ENCODE data around the gene TIMP3. TPM values are rescaled to one million over a fixed set of nuclear protein-coding genes. Genes with fewer than 3 reads are reported as not detected.

The TIMP3 gene
- total RNA-seq, 1 experiment from 2014 or later: 3.3 TPM

DNA sequence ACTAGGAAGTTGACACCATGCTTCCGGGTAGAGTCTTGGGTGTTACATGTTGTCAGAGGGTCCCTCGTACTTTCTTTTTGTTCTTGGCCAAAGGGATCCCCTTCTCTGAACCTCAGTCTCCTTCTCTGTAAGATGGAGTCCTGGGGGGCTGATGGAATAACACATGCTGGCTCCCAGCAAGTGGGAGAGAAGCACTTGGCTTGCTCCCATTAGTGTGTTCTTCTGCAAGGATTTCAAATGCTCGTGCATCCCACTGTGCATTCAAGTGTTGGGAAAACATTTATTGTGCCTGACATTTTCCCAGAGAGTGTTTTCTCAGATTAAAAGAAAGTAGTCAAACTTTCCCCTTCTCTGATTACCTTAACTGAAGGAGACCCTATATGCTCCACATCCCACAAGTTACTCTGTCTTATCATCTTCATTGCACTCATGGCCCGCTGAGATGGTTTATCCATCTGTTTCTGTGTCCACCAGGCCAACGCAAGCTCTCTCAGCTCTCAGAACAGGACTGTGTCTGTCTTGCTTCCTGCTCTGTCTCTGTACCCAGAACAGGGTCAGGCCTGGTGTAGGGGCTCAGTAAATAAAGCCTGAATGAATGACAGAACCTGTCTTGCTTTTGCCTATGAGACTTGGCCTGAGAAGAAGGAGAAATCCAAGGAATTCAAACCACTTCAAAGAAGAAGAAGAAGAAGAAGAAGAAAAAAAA lies 16.0 kb upstream of the TIMP3 start:
- Mint-ChIP-seq H3K4me1 (peaks cover 10% of the 10 kb centered on the region), H3K4me3 (no peak overlapping the region), H3K36me3 (no peaks in the 10 kb centered on the region), H3K9me3 (peaks cover 4% of the 10 kb centered on the region; the same call in 1 of the 2 replicates), H3K27ac (peak overlapping the region; percentile 16; the same call in 1 of the 2 replicates), H3K27me3 (ENCODE audit: low read depth) (no peaks in the 10 kb centered on the region)
- POLR2A ChIA-PET: no interaction called here
- TF ChIP-seq CREB1 (CRISPR knock-in tag; IDR thresholded peaks at IDR 0.05) (no peak), ZNF219 (CRISPR knock-in tag; IDR thresholded peaks at IDR 0.05; ENCODE audit: borderline replicate concordance) (no peak), NR1H2 (CRISPR knock-in tag; IDR thresholded peaks at IDR 0.05) (no peak), ESRRA (CRISPR knock-in tag; IDR thresholded peaks at IDR 0.05; ENCODE audit: borderline replicate concordance) (no peak), CREM (CRISPR knock-in tag; IDR thresholded peaks at IDR 0.05) (no peak), RORB (CRISPR knock-in tag; IDR thresholded peaks at IDR 0.05) (no peak), FOXK1 (CRISPR knock-in tag; IDR thresholded peaks at IDR 0.05) (no peak), JAZF1 (CRISPR knock-in tag; IDR thresholded peaks at IDR 0.05) (no peak), TEAD4 (CRISPR knock-in tag; IDR thresholded peaks at IDR 0.05) (no peak), SP1 (CRISPR knock-in tag; conservative IDR thresholded peaks at IDR 0.05) (no peak), GRHL2 (CRISPR knock-in tag; IDR thresholded peaks at IDR 0.05; ENCODE audit: insufficient replicate concordance, severe bottlenecking) (no peak), PRRX2 (CRISPR knock-in tag; IDR thresholded peaks at IDR 0.05) (no peak)
- TF ChIP-seq, protein P1, sequence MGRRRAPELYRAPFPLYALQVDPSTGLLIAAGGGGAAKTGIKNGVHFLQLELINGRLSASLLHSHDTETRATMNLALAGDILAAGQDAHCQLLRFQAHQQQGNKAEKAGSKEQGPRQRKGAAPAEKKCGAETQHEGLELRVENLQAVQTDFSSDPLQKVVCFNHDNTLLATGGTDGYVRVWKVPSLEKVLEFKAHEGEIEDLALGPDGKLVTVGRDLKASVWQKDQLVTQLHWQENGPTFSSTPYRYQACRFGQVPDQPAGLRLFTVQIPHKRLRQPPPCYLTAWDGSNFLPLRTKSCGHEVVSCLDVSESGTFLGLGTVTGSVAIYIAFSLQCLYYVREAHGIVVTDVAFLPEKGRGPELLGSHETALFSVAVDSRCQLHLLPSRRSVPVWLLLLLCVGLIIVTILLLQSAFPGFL (CRISPR knock-in tag; IDR thresholded peaks at IDR 0.05; ENCODE audit: borderline replicate concordance): no peak
- TF ChIP-seq, protein P2, sequence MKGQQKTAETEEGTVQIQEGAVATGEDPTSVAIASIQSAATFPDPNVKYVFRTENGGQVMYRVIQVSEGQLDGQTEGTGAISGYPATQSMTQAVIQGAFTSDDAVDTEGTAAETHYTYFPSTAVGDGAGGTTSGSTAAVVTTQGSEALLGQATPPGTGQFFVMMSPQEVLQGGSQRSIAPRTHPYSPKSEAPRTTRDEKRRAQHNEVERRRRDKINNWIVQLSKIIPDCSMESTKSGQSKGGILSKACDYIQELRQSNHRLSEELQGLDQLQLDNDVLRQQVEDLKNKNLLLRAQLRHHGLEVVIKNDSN (CRISPR knock-in tag; IDR thresholded peaks at IDR 0.05): no peak
- TF ChIP-seq, protein P3, sequence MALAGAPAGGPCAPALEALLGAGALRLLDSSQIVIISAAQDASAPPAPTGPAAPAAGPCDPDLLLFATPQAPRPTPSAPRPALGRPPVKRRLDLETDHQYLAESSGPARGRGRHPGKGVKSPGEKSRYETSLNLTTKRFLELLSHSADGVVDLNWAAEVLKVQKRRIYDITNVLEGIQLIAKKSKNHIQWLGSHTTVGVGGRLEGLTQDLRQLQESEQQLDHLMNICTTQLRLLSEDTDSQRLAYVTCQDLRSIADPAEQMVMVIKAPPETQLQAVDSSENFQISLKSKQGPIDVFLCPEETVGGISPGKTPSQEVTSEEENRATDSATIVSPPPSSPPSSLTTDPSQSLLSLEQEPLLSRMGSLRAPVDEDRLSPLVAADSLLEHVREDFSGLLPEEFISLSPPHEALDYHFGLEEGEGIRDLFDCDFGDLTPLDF (CRISPR knock-in tag; IDR thresholded peaks at IDR 0.05): no peak
- TF ChIP-seq, protein P4, sequence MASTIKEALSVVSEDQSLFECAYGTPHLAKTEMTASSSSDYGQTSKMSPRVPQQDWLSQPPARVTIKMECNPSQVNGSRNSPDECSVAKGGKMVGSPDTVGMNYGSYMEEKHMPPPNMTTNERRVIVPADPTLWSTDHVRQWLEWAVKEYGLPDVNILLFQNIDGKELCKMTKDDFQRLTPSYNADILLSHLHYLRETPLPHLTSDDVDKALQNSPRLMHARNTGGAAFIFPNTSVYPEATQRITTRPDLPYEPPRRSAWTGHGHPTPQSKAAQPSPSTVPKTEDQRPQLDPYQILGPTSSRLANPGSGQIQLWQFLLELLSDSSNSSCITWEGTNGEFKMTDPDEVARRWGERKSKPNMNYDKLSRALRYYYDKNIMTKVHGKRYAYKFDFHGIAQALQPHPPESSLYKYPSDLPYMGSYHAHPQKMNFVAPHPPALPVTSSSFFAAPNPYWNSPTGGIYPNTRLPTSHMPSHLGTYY (CRISPR knock-in tag; IDR thresholded peaks at IDR 0.05): no peak
- TF ChIP-seq, protein P5, sequence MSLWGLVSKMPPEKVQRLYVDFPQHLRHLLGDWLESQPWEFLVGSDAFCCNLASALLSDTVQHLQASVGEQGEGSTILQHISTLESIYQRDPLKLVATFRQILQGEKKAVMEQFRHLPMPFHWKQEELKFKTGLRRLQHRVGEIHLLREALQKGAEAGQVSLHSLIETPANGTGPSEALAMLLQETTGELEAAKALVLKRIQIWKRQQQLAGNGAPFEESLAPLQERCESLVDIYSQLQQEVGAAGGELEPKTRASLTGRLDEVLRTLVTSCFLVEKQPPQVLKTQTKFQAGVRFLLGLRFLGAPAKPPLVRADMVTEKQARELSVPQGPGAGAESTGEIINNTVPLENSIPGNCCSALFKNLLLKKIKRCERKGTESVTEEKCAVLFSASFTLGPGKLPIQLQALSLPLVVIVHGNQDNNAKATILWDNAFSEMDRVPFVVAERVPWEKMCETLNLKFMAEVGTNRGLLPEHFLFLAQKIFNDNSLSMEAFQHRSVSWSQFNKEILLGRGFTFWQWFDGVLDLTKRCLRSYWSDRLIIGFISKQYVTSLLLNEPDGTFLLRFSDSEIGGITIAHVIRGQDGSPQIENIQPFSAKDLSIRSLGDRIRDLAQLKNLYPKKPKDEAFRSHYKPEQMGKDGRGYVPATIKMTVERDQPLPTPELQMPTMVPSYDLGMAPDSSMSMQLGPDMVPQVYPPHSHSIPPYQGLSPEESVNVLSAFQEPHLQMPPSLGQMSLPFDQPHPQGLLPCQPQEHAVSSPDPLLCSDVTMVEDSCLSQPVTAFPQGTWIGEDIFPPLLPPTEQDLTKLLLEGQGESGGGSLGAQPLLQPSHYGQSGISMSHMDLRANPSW (CRISPR knock-in tag; conservative IDR thresholded peaks at IDR 0.05; ENCODE audit: low read depth): no peak
- TF ChIP-seq, protein P6, sequence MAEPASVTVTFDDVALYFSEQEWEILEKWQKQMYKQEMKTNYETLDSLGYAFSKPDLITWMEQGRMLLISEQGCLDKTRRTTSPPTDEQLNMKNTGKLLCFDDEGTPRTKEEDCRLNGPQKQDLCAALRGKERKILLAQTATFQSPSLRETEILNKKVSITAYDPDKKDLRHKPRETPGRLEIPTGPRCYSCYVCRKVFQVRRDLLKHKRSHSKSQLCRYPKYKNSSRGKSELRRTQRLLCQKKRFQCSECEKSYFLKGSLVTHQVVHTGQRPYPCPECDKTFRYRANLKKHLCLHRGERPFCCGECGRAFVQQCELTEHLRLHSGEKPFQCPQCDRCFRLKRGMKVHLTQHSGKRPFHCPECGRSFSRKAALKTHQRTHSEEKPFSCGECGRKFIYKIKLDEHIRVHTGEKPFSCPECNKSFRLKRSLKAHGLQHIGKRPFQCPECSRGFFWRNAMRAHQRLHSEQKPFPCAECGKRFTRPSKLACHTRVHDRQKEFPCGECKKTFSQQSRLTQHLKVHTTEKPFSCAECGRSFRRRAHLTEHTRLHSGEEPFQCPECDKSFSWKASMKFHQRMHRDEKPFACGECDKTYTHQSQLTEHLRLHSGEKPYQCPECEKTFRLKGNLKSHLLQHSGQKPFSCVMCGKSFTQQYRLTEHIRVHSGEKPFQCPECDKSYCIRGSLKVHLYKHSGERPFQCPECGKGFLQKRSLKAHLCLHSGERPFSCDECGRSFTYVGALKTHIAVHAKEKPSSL (CRISPR knock-in tag; conservative IDR thresholded peaks at IDR 0.05): no peak
- TF ChIP-seq, protein P7, sequence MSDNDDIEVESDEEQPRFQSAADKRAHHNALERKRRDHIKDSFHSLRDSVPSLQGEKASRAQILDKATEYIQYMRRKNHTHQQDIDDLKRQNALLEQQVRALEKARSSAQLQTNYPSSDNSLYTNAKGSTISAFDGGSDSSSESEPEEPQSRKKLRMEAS (CRISPR knock-in tag; IDR thresholded peaks at IDR 0.05): no peak
- ATAC-seq (no peak), DNase-seq (ENCODE audit: low spot score) (no peak)
- CTCF ChIA-PET: interaction anchor here (1.1 to 2.8 kb wide), 5 partner anchors 8 to 11 kb away, joined by 3 to 17 read pairs (median 4); no protein-coding TSS in a partner anchor
